Upper lobe of left lung (tissue), 4 donors: ENCODE data around the gene C2orf76.

Source experiments
- EP300 ChIP-seq, 4 donors: sonication (generic); formaldehyde crosslinking; IDR thresholded peaks; one replicate each; pipeline ENCODE4 v1.5.1; 2017; ENCODE audit warnings: antibody characterized with exemption in 4 of 4, control low read depth in 2 of 4
- POLR2AphosphoS5 ChIP-seq, 2 donors: sonication (generic); formaldehyde crosslinking; IDR thresholded peaks; one replicate each; pipeline ENCODE4 v1.5.1; 2017; ENCODE audit warnings: antibody characterized with exemption in 2 of 2

GRCh38 chr2:119359774-119360173 lies 6.9 kb downstream of the C2orf76 start:
- TF ChIP-seq EP300 (IDR thresholded peaks at IDR 0.05) (no peak), POLR2AphosphoS5 (IDR thresholded peaks at IDR 0.05) (no peak)
